Glomerular visceral epithelial cell (primary cell): ENCODE results near the gene CYREN.
A peak's percentile ranks its signal among the peaks of the same experiment; 100 is the strongest.

Experiments used
- DNase-seq: peaks from one replicate; pipeline ENCODE4 v3.0.0-alpha.2; 2016; ENCODE audit errors: extremely low spot score

Gene CYREN

GRCh38 chr7:135197343-135197742, 26.8 kb upstream of the CYREN start:
- no peak for DNase-seq

DNA sequence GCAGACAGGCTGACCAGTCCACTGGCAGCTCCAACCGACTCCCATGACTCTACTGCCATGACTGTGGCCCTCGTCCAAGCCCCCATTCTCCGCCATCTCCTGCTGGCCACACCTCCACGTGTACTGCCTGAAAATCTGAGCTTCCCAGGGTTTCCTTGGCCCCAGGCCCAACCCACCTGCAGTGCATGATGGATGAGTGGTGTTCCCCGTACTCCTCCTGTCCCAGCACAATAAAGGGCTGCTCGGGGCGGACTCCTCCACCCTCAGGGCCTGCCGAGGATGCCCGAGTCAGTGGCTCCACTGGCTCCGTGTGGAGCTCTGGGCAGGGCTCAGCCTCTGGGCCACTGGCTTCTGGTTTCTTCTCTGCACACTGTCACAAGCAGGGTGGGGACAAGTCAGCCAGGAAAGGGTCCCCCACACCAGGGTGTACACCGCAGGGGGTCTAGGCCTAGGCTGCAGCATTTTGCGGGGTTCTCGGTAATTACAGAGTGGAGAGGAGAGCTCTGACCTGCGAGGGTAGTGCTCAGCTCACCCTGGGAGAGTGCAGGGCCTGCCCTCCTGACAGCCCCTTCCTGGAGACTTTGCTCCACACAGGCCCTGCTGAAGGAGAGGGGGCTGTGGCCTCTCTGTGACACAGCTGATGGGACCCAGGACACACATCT, 25.6 kb upstream of the CYREN start:
- no peak for DNase-seq

- DNase-seq: no peak
Observed at GRCh38 chr7:135195156-135195555, 24.6 kb upstream of the CYREN start.

DNA sequence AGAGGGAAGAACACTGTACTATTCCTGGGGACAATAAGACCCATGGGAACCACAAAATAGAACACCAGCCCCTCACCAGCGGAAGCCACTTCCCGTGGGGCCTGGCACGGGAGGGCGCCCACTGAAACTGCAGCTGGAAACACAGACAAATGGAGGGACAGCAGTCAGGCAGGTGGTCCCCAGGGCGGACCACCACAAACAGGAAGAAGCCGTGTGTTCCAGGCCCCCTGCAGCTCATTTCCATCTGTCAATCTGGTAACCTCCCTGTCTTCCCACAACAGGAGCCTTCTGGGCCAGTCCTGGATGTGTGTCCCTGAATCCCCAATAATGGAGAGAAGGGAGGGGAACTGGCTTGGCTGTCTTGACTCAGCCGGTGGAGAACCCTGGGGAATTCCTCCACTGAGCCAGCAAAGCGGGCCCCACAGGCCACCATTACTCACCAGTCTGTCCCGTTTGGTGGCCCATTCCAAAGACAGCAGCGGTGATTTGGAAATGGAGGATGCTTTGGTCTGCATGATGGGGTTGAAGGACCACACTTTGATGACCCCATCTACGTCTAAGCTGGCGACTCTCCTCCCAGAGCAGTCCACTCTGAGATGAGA, 24.1 kb upstream of the CYREN start:
- peak; percentile 9 for DNase-seq

DNA sequence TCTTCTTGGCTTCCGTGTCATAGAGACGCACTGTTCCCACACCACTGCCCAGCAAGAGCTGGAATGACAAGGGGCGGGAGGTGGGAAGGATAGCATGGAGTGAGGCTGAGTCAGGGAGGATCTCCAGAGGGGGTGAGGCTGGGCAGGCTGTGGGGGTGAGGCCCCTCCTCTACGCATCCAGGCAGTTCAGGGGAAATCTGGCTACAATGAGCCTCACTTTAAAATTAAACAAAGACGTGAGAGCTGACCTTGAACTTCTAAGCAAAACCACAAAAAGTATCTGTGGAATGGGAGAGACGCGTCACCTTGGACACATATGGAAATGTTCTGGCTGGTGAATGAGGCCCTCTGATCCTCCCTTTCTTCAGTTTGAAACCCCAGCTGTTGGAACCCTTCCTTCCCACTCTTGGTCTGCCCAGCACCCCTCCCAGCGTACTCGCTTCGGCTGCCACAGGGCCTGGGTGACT, 23.1 kb upstream of the CYREN start:
- peak; percentile 70 for DNase-seq

DNA sequence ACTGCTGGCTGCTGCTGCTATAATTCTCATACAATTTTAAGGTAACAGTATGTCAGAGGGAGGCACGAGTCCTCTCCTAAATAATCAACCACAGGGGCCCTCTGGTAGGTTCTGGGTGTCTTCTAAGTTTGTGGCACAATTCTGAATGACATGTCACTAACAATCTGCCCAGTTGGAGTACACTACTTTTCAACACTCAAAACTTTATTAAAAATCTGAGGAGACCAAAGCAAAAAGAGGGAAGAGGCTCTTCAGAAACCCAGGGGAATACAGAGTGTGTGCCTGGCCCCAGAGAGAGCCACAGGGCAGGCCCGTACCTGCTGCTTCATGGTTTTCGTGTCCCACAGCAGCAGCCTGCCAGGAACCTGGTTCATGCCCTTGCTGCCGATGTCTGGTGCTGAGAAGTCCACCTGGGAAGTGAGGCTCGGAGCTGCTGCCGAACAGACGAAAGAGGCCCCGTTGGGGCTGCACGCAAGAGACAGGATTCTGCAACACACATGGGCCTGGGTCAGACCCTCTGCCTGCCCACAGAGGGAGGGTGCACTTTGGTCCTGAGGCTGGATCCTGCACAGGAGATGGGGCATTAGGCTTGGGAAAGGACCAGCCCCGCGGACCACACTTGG, 22.5 kb upstream of the CYREN start:
- DNase-seq: no peak

DNA sequence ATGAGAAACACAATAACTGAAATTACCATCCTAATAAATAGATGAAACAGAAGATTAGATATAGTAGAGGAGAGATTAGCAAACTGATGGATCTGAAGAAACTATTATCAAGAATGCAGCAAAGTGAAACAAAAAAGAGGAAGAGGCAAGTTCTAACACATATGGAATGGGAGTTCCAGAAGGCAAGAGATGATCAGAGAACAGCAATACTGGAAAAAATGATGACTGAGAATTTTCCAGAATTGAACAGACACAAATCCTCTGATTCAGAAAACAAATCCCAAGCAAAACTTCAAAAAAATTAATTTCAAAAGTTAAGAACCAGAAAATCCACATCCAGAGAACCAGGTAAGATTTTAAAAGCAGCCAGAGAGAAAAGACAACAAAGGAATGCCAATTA, 20.2 kb upstream of the CYREN start:
- no peak for DNase-seq

- DNase-seq: no peak
Observed at GRCh38 chr7:135189961-135190360, 19.5 kb upstream of the CYREN start.

DNA sequence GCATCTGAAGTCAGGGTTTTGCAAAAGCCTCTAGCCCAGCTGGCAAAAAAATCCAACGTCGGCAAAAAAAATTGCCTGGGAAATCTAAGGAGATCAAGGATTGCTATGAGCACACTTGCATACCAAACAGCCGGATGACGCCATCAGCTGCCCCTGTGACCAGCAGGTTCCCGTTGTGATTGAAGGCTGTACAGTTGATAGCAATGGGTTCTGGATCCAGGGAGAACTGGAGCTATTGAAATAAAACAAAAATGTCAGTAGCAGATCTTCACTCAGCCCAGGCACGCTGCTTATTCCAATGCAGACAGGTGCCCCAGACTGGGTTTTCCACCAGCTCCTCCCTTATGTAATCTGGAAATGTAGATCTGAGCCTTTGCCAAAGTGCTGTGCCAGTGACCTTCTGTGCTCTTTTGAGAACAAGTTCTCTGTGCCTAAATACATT, 18.7 kb upstream of the CYREN start:
- no peak for DNase-seq

GRCh38 chr7:135188298-135188984, 17.9 kb upstream of the CYREN start:
- no peak for DNase-seq

GRCh38 chr7:135186841-135187253, 16.3 kb upstream of the CYREN start:
- DNase-seq: no peak

DNA sequence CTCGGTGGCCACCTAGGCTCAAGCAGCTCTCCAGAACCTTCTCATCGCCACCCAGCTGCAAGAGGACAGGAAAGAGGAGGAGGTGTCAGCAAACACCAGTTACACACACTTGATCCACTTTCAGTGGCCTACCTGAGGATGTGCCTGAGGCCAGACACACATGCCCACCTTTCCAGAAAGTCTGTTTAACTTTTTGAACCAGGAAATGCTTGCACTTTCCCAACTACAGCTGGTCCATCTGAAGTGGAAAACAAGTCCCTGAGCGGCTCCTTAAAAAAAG, 15.7 kb upstream of the CYREN start:
- DNase-seq: no peak

DNA sequence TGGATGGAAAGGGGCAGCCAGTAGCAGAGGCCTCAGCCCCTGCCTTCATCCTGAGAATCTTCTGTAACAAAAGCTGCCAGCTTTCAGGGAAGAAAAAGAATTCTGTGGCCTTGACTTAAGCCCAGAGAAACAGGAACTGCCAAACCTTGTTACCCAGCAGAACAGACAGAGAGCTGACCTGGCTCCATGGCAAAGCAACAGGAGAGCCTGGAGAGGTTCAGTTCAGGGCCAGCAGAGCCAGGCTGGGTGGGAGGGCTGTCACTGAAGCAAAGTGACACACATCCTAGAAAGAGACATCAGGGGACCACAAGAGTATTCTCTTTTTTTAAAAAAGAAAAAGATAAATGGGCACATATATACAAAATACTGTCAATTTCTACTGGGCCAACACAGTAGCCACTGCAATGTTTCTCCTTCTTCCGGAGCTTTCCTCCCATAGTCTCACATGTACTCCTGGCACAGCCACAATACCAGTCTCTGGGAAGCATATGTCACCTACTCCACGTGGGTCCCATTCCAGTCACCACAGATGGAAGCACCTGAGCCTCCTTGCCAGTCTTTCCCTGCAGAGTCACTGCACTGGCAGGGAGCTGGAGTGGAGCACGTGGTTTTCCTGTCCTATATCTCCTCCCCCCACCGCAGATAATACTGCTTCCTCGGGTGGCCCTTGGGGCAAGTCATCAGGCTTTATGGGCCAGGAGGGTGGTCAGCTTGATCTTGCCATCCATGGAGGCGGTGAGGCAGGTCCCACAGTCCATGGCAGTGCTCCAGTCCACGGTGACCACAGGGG, 15.2 kb upstream of the CYREN start:
- DNase-seq: no peak

- DNase-seq: no peak
Observed at GRCh38 chr7:135184254-135184841, 13.8 kb upstream of the CYREN start.

DNA sequence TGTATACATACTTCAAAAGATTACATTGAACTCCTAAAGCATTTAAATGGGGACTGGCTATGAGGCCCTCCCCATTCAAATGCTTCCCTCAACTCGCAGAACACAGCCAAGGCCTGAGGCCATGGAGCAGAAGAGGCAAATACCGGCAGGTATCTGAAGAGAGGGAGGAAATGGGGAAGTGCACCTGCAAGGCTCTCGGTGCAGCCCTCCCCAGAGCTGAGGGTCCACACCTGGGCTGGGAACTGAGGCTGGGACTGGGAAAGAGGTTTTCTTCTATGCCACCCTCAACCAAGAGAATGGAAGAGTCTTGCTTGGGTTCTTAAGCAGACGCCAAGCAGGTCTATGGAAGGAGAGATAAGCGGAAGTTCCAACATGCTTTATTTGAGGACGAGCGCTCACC, 13.0 kb upstream of the CYREN start:
- DNase-seq: no peak

DNA sequence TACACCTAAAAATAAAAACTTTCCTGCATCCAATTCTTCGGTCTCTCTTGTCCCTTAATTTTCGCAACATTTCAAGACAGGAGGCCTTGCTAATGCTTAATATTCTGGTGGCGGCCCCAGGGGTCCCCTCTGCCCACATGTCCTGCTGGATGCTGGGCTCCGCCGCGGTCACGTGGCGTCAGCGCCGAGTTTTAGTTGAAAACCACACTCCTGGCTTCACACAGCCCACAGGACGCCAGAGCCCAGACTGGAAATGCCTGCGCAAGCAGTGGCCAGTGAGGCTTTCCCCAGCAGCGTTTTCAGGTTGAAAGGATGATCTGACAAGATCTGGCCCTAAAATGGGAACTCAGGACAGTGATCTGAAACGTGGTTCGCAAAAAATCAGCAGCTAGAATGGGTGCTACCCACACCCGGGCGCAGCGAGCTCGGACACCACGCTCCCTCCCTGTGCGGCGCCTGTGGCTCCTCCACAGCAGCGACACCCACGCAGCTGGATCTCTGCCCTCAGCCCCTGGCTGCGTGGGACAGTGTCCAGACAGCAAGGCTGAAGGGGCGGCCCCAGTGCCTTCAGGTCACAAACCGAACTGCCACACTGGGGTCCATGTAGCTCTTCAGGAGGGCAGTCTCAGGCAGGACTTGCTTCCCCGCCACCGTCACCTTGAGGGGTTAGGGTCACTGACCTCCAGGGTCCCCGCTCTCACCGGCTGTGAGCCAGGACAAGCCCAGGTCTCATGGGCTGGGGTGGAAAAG, 11.6 kb upstream of the CYREN start:
- no peak for DNase-seq

DNA sequence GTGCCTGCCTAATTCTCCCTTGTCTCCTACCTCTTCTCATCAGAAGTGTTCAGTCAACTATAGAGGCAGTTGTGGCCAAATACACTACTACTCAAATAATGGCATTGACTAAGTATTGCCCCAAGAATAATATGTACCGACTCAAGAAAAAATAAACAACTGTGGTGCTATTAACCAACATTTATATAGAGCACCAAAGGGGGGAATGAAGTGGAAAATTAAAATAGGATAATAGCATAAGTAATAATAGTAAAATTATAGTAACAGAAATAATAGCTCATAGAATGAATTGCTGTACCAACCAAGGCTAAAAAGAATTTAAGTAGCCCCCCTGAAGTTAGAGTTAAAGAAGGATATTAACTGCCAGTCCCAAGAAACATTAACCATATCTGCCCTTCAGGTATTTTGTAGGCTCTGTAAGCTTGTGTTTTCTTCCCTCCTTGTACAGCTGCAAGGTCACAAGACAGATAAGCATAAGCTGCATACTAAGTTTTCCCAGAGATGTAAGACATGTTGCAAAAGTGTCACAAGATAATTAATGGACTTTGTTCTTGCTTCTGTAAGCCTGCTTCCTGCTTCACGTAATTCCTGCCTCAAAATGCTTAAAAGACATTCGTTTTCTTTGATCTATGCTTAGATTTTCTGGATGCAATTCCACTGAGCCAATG, 10.9 kb upstream of the CYREN start:
- DNase-seq: no peak

DNA sequence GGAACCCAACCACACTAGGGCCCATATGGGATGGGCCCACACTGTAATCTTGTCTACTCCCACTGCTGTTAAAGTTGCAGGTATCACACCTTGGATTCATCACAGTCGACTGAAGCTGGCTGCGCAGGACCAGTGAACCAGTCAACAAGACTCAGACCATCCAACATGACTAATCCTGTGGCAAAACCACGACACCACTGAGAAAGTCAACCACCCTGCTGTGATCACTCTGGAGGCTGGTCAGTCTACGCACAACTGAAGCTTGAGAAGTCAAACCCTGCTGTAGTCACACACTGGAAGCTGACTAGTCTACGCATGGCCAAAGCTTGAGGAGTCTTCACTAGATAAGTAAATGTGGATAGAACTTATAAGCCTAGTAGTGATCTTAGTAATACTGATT, 9.6 kb upstream of the CYREN start:
- peak; percentile 45 for DNase-seq

DNA sequence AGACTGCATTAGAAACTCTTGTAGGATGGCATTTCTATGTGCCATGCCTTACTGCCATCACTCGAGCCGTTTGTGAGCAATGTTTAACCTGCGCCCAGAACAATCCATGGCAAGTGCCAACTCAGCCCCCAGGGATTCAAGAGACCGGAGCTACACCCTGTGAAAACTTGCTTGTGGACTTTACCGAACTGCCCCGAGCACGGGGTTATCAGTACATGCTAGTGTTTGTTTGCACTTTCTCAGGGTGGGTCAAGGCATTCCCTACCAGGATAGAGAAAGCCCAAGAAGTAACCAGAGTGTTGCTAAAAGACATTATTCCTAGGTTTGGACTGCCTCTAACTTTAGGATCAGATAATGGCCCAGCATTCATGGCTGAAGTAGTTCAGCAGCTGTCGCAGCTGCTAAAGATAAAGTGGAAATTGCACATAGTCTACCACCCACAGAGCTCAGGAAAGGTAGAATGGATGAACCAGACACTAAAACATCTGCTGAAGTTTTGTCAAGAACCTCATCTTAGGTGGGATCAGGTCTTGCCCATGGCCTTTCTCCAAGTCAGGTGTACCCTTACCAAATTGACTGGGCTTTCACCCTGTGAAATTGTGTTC, 8.9 kb upstream of the CYREN start:
- no peak for DNase-seq

DNA sequence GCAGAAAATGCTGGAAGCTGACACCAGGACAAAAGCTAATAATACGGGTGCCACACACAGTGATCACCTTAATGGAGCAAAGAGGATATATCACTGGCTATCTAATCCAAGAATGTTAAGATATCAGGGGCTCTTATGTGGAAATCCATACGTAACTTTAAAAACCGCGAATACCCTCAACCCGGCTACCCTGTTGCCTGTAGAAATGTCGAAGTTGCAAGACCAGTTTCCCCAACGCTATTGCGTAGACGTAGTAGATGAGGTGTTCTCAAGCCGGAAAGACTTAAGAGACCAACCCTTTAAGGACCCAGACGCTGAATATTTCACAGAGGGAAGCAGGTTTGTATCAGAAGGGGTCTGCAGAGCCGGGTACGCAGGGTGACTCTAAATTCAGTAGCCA, 7.9 kb upstream of the CYREN start:
- no peak for DNase-seq
